ENCODE data around the gene CILP2.

Gene CILP2, protein sequence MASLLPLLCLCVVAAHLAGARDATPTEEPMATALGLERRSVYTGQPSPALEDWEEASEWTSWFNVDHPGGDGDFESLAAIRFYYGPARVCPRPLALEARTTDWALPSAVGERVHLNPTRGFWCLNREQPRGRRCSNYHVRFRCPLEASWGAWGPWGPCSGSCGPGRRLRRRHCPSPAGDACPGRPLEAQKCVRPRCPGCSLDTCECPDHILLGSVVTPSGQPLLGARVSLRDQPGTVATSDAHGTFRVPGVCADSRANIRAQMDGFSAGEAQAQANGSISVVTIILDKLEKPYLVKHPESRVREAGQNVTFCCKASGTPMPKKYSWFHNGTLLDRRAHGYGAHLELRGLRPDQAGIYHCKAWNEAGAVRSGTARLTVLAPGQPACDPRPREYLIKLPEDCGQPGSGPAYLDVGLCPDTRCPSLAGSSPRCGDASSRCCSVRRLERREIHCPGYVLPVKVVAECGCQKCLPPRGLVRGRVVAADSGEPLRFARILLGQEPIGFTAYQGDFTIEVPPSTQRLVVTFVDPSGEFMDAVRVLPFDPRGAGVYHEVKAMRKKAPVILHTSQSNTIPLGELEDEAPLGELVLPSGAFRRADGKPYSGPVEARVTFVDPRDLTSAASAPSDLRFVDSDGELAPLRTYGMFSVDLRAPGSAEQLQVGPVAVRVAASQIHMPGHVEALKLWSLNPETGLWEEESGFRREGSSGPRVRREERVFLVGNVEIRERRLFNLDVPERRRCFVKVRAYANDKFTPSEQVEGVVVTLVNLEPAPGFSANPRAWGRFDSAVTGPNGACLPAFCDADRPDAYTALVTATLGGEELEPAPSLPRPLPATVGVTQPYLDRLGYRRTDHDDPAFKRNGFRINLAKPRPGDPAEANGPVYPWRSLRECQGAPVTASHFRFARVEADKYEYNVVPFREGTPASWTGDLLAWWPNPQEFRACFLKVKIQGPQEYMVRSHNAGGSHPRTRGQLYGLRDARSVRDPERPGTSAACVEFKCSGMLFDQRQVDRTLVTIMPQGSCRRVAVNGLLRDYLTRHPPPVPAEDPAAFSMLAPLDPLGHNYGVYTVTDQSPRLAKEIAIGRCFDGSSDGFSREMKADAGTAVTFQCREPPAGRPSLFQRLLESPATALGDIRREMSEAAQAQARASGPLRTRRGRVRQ

GRCh38 chr19:19538061-19538784, at the start of gene CILP2:
CILP2 (plus strand) TSS chr19:19538265; CDS start chr19:19538350, 85 bp downstream.
- peak; percentile 18 for DNase-seq (ENCODE audit: low read depth)

DNA sequence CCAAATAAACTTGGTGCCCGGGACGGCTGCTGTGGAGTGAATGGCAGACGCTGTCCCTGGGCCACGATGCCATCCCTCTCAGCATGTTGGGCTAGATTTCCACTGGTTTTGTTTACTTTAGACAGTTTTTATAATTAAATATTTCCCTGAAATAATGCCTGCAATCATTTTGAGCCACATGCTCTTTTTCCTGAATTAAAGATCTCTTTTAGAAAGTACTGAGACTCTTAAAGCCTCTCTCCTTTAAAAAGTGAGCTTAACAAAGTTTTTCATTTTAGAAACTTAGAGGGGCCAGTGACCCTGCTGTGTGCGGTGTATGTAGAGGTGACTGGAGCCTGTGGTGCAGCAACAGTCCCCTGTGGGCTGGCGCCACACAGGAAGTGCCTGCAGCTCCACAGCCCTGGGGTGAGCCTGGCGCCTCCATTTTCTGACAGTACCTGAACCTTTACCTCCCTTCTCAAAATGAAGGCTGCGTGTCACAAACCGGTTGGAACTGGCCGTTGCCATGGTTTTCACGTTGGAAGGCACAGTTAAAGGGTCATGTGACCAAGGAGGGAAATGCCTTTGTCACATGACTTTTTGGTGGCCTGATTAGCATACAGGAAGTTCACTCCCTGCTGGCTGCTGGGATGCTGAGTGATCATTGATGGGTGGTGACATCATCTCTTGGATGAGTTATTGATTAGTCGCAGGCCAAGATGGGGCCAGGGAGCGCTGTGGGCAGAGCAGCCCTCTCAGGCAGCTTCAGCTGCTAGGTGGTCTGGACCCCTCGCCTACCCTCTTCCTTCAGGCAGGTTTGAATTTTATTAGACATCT, 49.0 kb upstream of the CILP2 start:
- peak; percentile 69 for DNase-seq (ENCODE audit: low read depth)

DNA sequence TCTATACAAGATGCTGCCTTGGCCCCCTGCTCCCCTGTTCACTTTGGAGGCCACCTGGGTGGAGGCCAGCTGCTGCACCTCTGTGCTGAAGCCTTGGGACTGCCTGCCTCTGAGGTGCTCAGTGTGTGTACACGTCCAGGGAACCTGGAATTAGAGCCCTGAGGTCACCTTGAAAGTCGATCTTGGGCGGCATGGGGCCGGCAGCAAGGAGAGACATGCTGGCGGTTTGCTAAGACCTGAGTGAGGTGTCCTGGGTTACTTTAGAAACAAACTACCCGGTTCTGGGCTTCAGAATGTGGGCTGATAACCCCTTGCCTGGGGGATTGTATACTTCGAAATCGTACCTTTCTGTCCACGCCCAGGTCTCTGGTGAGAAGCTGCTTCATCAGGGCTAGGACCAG, 48.3 kb upstream of the CILP2 start:
- no peak for DNase-seq (ENCODE audit: low read depth)

GRCh38 chr19:19490214-19490968, 47.7 kb upstream of the CILP2 start:
- peak; percentile 69 for DNase-seq (ENCODE audit: low read depth)

GRCh38 chr19:19491321-19492025, 46.6 kb upstream of the CILP2 start:
- no peak for DNase-seq (ENCODE audit: low read depth)

DNA sequence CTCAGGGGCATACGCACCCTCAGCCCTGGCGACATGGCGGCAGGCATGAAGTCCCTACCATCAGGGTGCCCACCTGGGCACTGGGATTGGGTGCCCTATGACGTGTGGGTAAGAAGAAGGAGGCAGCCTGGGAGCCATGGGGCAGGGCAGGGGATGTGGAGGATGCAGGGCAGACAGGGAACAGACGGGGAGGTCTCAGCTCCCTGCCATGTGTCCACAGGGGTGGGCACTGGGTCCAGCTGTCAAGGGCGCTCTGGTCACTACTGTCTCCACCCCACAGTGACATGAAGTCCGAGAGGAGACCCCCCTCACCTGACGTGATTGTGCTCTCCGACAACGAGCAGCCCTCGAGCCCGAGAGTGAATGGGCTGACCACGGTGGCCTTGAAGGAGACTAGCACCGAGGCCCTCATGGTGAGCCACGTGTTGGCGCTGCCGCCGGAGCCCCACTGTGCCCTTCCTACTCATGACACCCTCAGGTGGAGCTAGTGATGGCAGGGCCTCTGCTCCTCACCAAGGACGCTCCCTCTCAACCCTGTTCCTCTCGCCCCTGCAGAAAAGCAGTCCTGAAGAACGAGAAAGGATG, 45.9 kb upstream of the CILP2 start:
- no peak for DNase-seq (ENCODE audit: low read depth)

GRCh38 chr19:19493841-19494546, 44.1 kb upstream of the CILP2 start:
- DNase-seq (ENCODE audit: low read depth): no peak

GRCh38 chr19:19495614-19496603, 42.2 kb upstream of the CILP2 start:
- DNase-seq (ENCODE audit: low read depth): no peak

DNA sequence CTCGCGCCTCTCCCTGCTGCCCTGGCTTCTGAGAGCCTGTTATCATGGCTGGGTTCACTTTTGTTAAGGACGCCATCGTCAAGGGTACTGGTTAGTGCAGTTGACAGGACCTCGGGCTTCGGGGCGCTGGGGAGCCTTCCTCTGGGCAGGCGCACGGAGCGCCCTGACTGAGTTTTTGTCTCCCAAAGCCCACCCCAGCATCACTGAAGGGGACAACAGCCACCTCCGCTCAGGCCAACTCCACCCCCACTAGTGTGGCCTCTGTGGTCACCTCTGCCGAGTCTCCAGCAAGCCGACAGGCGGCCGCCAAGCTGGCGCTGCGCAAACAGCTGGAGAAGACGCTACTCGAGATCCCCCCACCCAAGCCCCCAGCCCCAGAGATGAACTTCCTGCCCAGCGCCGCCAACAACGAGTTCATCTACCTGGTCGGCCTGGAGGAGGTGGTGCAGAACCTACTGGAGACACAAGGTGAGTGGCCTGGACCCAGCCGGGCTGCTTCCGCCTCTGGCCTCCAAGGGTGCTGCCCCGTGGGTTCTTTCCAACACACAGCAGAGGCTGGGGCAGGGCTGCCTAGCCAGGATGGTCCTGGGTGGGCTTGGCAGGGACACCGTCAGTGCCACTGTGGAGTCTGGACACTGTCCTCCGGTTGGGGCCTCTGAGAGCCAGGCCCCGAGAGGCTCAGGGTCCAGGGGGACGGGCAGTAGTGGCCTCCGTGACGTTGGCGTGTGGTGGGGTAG, 39.6 kb upstream of the CILP2 start:
- DNase-seq (ENCODE audit: low read depth): no peak

GRCh38 chr19:19499272-19499995, 38.6 kb upstream of the CILP2 start:
- DNase-seq (ENCODE audit: low read depth): no peak

DNA sequence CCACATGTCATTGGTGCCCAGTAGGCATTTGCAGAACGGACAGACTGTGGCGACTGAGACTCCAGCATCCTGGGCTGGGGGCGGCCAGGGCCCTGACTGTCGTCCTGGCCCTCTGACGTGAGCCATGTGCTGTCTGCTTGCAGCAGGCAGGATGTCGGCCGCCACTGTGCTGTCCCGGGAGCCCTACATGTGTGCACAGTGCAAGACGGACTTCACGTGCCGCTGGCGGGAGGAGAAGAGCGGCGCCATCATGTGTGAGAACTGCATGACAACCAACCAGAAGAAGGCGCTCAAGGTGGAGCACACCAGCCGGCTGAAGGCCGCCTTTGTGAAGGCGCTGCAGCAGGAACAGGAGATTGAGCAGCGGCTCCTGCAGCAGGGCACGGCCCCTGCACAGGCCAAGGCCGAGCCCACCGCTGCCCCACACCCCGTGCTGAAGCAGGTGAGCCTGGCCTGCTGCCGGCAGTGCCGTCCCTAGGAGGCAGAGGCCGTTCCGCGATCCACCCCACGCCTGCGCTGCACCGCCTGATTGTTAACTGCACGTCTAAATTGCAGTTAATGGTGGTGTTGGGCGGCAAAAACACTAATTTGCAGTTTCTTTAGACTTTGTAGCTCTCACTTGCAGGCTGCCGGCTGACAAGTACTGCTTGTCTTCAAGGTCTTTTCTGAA, 37.0 kb upstream of the CILP2 start:
- no peak for DNase-seq (ENCODE audit: low read depth)

DNA sequence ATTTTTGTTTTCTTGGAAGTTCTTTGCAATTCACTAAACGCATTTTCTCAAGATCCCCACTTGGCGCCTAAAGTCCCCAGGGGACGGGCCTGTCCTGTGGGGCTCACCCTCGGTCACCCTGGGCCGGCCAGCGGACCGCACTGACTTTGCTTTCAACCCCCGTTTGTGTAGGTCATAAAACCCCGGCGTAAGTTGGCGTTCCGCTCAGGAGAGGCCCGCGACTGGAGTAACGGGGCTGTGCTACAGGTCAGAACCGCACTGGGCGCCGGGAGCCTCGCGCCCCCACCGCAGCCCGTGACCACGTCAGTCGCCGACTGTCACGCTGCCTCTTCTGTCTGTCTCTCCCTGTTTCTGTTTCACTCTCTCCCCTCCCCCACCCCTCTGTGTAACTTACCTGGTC, 36.3 kb upstream of the CILP2 start:
- no peak for DNase-seq (ENCODE audit: low read depth)

DNA sequence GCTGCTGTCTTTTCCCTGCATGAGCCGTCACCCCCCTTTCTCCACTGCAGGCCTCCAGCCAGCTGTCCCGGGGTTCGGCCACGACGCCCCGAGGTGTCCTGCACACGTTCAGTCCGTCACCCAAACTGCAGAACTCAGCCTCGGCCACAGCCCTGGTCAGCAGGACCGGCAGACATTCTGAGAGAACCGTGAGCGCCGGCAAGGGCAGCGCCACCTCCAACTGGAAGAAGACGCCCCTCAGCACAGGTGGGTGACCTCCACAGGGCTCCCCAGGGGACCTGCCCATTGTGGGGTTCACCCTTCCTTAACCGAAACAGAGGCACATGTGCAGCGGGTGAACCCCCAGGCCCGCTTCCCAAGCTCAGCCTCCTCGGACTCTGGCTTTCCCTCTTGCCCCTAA, 35.8 kb upstream of the CILP2 start:
- DNase-seq (ENCODE audit: low read depth): no peak

- no peak for DNase-seq (ENCODE audit: low read depth)
These were observed 35.1 kb upstream of the CILP2 start for GRCh38 chr19:19502808-19503602.

Measured in stimulated activated CD4-positive, alpha-beta T cell treated with anti-CD3 and anti-CD28 coated beads, Interleukin-2, amount 100 ng/mL, for 4 hours (primary cell).